Vagina (tissue), 2 donors: Measurements from ENCODE around the gene WSB1.

Experiments
- CTCF ChIP-seq, 3 experiments: fragments of 450-650 bp in 2 of 3; fragments of 200-600 bp in 1 of 3; sonication (generic) in 1 of 3; IDR thresholded peaks; one replicate each; pipeline ENCODE4 v1.5.1; 2017 to 2019; ENCODE audit warnings: antibody characterized with exemption in 3 of 3, mild to moderate bottlenecking in 2 of 3, moderate library complexity in 2 of 3
- POLR2A ChIP-seq, 2 donors: fragments of 450-650 bp; IDR thresholded peaks; one replicate each; pipeline ENCODE4 v1.6.1; 2017; ENCODE audit warnings: antibody characterized with exemption in 2 of 2, mild to moderate bottlenecking in 2 of 2, moderate library complexity in 2 of 2
- POLR2AphosphoS5 ChIP-seq, 2 donors: sonication (generic); formaldehyde crosslinking; IDR thresholded peaks; one replicate each; pipeline ENCODE4 v1.9.0; 2017; ENCODE audit warnings: antibody characterized with exemption in 2 of 2, mild to moderate bottlenecking in 2 of 2, low read depth in 1 of 2; ENCODE audit not compliant: insufficient read depth in 1 of 2

- TF ChIP-seq CTCF (IDR thresholded peaks at IDR 0.05) = no peak
- no peak for TF ChIP-seq POLR2AphosphoS5 (IDR thresholded peaks at IDR 0.05; ENCODE audit: insufficient read depth in 1 of 2, low read depth in 1 of 2)
- TF ChIP-seq POLR2A (IDR thresholded peaks at IDR 0.05) = no peak
Observed at GRCh38 chr17:27266228-27266627, 27.7 kb upstream of the WSB1 start.
